PC-3 (cell line): ENCODE results near the gene OR4E2.

ENCODE experiments used
- CTCF ChIP-seq: fragments of 300-600 bp; sonication (generic); conservative IDR thresholded peaks from 2 replicates; pipeline ENCODE4 v1.5.1; 2017; ENCODE audit warnings: antibody characterized with exemption, low read depth, mild to moderate bottlenecking, low read length
- EZH2 ChIP-seq: fragments of 300-600 bp; sonication (generic); IDR thresholded peaks from one replicate; pipeline ENCODE4 v1.6.1; 2017; ENCODE audit warnings: antibody characterized with exemption, mild to moderate bottlenecking, low read length; ENCODE audit not compliant: unreplicated experiment

GRCh38 chr14:21652209-21652808 is 1.3 kb upstream of the OR4E2 start:
- TF ChIP-seq CTCF: no peak
- no peak for TF ChIP-seq EZH2
